Endometrial microvascular endothelial cells (primary cell): ENCODE results near the gene MRTFB. TPM values are rescaled to one million over a fixed set of nuclear protein-coding genes. Genes with fewer than 3 reads are reported as not detected.

ENCODE experiments used
- in situ Hi-C: cut with HindIII; loops from 2 replicates; pipeline ENCODE4 v1.10.0; 2017; ENCODE audit warnings: low sequenced_read_pairs, low pct_unique_long_range_greater_than_20kb; ENCODE audit errors: inconsistent ontology term
- total RNA-seq: library from RNA; depleted of rRNA; stranded (reverse); fragments of >200 nt; gene quantifications from one replicate; pipeline ENCODE4 v1.2.3, GENCODE V29; 2015; ENCODE audit errors: inconsistent ontology term

The MRTFB gene
- total RNA-seq, 1 donor from 2014 or later, result 16.6 TPM

DNA sequence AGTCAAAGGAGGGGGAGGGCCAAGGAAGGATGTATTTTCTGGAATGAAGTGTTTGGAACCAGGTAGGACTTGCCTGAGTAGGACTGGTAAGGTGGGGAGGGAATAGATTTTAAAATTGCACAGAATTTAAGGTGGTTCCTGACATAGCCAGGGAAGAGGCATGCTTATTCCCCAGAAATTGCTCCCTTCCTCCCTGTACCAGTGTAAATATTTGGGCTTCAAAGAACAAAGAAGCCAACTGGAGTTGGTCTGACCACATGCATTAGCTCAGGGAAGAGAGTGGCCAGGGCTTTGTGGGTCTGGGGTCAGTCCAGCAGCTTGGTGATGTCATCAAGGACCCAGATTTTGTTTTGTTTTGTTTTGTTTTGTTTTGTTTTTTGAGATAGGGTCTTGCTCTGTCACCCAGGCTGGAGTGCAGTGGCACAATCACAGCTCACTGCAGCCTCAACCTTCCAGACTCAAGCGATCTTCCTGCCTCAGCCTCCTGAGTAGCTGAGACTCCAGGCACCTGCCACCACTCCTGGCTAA is 9.3 kb upstream of the MRTFB start:
- in situ Hi-C loops, result no loop called here

- in situ Hi-C loops, result no loop called here
These were observed 8.9 kb upstream of the MRTFB start for GRCh38 chr16:14062261-14062660.

- in situ Hi-C loops, result no loop called here
These were observed 7.2 kb upstream of the MRTFB start for GRCh38 chr16:14063618-14064581.

DNA sequence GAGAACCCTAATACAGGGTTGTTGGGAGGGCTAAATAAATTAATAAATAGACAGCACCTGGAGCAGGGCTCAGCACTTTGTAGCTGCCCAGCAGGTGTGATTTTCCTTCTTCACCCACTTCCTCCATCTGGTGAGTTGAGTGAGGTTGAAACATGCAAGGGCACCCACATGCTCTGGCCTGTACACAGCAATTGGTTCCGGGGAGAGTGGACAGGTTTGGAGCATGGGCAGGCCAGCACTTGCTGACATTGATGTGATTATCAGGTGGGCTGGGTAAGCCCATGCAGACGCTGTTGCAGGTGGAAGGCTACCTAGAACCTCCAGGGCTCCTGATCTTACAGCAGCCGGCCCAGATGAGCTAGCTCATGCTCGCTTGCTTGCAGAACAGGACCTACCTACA is 1.3 kb upstream of the MRTFB start:
- in situ Hi-C loops, result no loop called here

GRCh38 chr16:14070555-14070876 is 603 bp upstream of the MRTFB start:
- in situ Hi-C loops, result no loop called here

DNA sequence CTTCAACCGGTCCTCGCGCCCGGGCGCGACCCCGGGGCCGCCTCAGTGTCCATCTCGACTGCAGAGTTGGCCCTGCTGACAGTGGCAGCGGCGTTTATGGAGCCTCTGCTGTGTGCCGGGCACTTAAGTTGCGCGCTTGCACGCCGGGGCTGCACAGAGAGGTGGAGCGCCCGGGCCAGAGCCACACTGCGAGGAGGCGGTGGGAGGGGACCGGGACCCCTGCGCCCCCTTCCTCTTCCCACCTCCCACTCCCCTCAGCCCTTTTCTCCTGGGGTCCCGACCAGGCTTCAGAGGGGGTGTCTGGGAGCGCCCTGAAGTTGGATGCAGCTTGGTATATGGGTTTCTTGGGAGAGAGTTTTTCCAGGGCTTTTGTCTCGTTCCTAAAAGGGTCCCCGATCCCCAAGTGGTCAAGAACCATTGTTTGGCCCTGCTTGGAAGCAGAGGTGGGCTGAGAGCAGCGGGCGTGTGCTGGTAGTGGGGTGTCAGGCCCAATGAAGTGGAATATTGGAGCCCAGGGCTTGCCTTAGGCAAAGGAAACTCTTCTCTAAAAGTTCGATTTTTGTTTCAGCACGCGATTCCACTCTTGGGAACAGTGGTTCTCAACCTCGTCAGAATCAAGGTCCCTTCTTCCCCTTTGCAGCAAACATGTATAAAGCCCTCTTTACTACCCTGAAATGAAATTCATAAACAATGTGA is 605 bp downstream of the MRTFB start:
- in situ Hi-C loops, result no loop called here

- in situ Hi-C loops, result no loop called here
These were observed 1.2 kb downstream of the MRTFB start for GRCh38 chr16:14072360-14072759.

GRCh38 chr16:14074544-14074943 is 3.4 kb downstream of the MRTFB start:
- in situ Hi-C loops, result no loop called here

DNA sequence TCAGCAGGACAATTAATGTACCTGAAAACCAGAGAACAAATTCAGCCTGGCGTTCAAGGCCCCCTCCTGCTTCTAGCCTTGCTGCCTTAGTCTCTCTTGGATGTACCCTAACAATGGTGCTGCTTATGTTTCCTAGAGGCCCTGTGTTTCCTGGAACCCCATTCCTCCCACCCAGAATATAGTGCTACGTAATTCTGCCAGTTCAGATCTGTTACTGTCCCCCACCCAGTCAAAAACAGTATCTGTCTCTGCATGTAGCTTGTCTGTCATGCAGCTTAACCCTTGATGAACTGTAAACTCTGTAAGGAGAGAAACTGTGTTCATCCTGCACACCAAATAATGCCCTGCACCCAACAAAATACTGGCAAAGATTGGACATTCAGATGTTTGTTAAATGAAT is 6.8 kb downstream of the MRTFB start:
- in situ Hi-C loops, result no loop called here

DNA sequence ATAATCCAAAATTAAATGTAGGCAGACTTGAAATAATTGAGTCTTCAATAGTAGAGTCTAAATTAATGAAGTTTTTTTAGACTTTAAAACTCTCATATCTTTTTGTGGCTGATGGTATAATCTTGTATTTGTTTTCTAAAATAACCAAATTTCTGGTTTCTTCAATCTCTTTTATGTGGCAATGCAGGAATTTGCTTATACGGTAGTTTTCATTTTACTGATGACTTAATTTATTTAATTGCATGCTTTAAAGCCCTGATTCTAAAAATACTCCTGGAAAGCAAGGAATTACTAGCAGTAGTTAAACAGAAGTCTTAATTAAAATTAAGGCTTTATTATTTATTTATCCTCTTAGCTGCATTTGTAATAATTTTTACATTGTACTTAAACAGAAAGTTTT is 15.4 kb downstream of the MRTFB start:
- in situ Hi-C loops, result no loop called here

DNA sequence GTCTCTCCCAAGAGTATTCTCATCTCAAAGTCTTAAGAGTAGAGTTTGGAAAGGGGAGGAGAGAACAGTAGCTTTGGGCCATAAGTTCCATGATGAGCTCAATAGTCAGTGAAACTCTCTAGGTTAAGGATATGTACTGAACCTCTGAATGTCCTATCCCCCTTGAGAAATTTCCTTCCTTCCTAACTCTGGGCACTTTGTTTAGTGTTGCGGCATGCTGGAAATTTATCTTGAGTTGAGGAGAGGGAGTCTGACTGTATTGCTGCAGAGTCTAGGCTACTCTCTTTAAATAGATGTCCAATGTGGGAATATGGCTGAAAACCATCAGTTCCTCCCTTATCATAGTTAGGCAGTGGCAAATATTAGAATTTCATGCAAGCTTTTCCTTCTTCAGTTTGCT is 16.1 kb downstream of the MRTFB start:
- in situ Hi-C loops, result no loop called here

DNA sequence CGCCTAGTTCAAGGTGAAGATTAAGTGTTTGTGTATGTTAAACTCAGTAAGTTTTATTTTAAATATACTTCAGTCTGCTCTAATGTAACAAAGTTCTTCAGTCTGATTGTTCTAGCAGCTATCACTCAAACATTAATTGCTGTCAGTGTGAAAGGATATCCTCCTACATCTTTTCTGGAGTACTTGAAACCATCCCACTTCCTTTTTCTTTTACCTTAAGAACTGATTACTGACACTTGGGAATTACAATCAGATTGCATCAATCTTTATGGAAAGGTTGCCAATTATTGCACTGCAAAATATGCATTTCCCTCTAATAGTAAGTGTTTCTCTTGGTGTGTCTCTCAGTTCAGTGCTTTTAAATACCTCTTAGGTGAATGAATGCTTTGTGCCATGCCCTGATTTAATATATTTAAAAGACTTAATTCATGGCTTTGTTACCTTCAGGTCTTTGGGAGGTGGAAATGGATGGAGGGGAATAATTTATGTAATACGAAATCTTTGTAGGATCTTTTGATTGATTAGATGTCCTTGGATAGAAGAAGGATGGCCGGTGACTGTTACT is 16.6 kb downstream of the MRTFB start:
- in situ Hi-C loops, result no loop called here

DNA sequence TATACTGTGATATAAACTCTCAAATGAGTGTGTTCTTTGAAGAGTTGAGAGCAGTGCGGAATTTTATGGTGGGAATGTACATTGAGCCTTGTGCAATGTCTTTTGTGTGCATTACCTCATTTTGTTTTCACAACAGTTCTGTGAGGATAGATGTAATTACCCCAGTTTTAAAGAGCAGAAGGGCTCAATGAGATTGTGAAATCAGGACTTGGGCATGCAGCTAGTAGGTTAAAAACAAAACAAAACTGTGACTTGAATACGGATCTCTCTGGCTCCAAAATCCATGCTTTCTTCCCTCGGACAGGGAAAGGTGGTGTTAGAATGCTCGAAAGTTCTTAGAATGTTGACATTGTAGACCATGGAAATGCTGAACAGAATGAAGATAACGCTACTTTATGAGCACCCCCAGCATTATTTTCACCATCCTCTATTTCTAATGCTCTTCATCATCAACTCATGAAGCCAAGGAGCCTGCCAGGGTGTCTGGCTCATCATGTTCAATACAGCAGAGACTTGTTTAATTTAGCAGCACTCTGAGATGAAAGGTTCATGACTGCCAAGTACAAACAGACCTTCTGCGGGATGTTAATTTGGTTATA is 17.1 kb downstream of the MRTFB start:
- in situ Hi-C loops, result no loop called here

- in situ Hi-C loops, result no loop called here
These were observed 18.2 kb downstream of the MRTFB start for GRCh38 chr16:14089283-14089823.

- in situ Hi-C loops, result no loop called here
These were observed 21.4 kb downstream of the MRTFB start for GRCh38 chr16:14092561-14092960.

GRCh38 chr16:14095883-14096551 is 24.9 kb downstream of the MRTFB start:
- in situ Hi-C loops, result no loop called here

GRCh38 chr16:14097182-14097959 is 26.3 kb downstream of the MRTFB start:
- in situ Hi-C loops, result no loop called here

DNA sequence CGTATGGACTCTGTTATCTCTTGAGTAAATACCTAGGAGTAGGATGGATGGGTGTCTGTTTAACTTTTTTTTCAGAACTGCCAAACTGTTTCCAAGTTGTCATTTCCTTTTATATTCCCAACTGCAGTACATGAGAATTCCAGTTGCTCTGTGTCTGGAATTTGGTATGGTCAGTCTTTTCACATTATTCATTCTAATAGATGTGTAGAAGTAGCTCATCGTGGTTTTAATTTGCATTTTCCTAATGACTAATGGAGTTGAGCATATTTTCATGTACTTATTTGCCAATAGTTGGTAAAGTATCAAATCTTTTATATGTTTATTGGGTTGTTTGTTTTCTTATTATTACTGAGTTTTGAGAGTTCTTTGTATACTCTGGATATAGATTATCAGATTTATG is 27.0 kb downstream of the MRTFB start:
- in situ Hi-C loops, result no loop called here
